HepG2 (cell line): ENCODE data around the gene SMOC1. TPM values are rescaled to one million over a fixed set of nuclear protein-coding genes. Genes with fewer than 3 reads are reported as not detected.

Source experiments
- AHDC1 ChIP-seq: sonication (generic); formaldehyde crosslinking; IDR thresholded peaks from 2 replicates; pipeline ENCODE4 v1.5.1; 2020; ENCODE audit warnings: mild to moderate bottlenecking, missing genetic modification reagents, borderline replicate concordance
- ARID2 ChIP-seq: sonication (generic); formaldehyde crosslinking; IDR thresholded peaks from 2 replicates; pipeline ENCODE4 v1.8.1; 2022; ENCODE audit warnings: mild to moderate bottlenecking, missing genetic modification reagents, borderline replicate concordance
- EED ChIP-seq: sonication (generic); formaldehyde crosslinking; IDR thresholded peaks from 2 replicates; pipeline ENCODE4 v1.5.0; 2020; ENCODE audit warnings: mild to moderate bottlenecking, missing genetic modification reagents
- HHEX ChIP-seq: IDR thresholded peaks from 2 replicates; pipeline ENCODE4 v1.6.1; 2016; ENCODE audit warnings: control low read depth
- HMG20A ChIP-seq: IDR thresholded peaks from 2 replicates; pipeline ENCODE4 v1.6.1; 2016; ENCODE audit warnings: borderline replicate concordance
- HOXA7 ChIP-seq: sonication (generic); formaldehyde crosslinking; IDR thresholded peaks from 2 replicates; pipeline ENCODE4 v1.8.1; 2022; ENCODE audit warnings: mild to moderate bottlenecking, missing genetic modification reagents, moderate library complexity
- MAZ ChIP-seq, 2 experiments: sonication (generic) in 1 of 2; formaldehyde crosslinking in 1 of 2; IDR thresholded peaks; 2 replicates each; pipeline versions ENCODE4 v1.5.0 to v1.6.1; 2012 to 2020; ENCODE audit warnings: low read depth in 2 of 2, mild to moderate bottlenecking in 2 of 2, borderline replicate concordance in 1 of 2, improper control_type of control experiment in 1 of 2, low read length in 1 of 2, missing genetic modification reagents in 1 of 2, moderate library complexity in 1 of 2
- MTA1 ChIP-seq: sonication (generic); formaldehyde crosslinking; IDR thresholded peaks from 2 replicates; pipeline ENCODE4 v1.4.0; 2020; ENCODE audit warnings: missing genetic modification reagents, mild to moderate bottlenecking, borderline replicate concordance
- PATZ1 ChIP-seq: sonication (generic); formaldehyde crosslinking; IDR thresholded peaks from 2 replicates; pipeline ENCODE4 v1.4.0; 2020; ENCODE audit warnings: missing genetic modification reagents
- ZNF124 ChIP-seq: sonication (generic); formaldehyde crosslinking; IDR thresholded peaks from 2 replicates; pipeline ENCODE4 v1.4.0; 2020; ENCODE audit warnings: missing genetic modification reagents
- ZNF317 ChIP-seq: sonication (generic); formaldehyde crosslinking; IDR thresholded peaks from 2 replicates; pipeline ENCODE4 v1.5.0; 2020; ENCODE audit warnings: mild to moderate bottlenecking, missing genetic modification reagents
- ZNF329 ChIP-seq: sonication (generic); formaldehyde crosslinking; IDR thresholded peaks from 2 replicates; pipeline ENCODE4 v1.9.0; 2021; ENCODE audit warnings: low read depth, mild to moderate bottlenecking, missing genetic modification reagents
- ZNF550 ChIP-seq: sonication (generic); formaldehyde crosslinking; IDR thresholded peaks from 2 replicates; pipeline ENCODE4 v1.4.0; 2020; ENCODE audit warnings: mild to moderate bottlenecking, missing genetic modification reagents, borderline replicate concordance
- polyA plus RNA-seq, 8 experiments: library from polyadenylated mRNA; depleted of rRNA in 3 of 8; stranded (reverse) in 7 of 8; unstranded in 1 of 8; fragments of >200 nt; fragmentation: Illumina TruSeq in 4 of 8; extraction: Trizol in 4 of 8; gene quantifications; 2 replicates each; pipeline versions ENCODE4 v1.2.1 to v1.2.3, GENCODE V29; 2011 to 2016; ENCODE audit warnings: low read depth in 4 of 8, missing spikeins in 1 of 8, mixed read lengths in 1 of 8; ENCODE audit not compliant: insufficient read depth in 1 of 8
- total RNA-seq, 5 experiments: library from RNA; depleted of rRNA; stranded (reverse); fragments of >200 nt; fragmentation: Illumina TruSeq; extraction: Trizol; gene quantifications; 2 replicates each; pipeline ENCODE4 v1.2.3, GENCODE V29; 2016; ENCODE audit warnings: low read depth in 1 of 5
- TF ChIP-seq, protein P1 (sequence below): IDR thresholded peaks from 2 replicates; pipeline ENCODE4 v1.4.0; 2020; ENCODE audit warnings: mild to moderate bottlenecking, missing genetic modification reagents
- TF ChIP-seq, protein P2 (sequence below): IDR thresholded peaks from 2 replicates; pipeline ENCODE4 v1.6.1; 2016; ENCODE audit warnings: mild to moderate bottlenecking

SMOC1 gene
- total and polyA plus RNA-seq, 2 of the 13 experiments (the other 11 are each of a cell fraction or from before 2014, with no cell fraction given) = 17.8 to 35.6 TPM

DNA sequence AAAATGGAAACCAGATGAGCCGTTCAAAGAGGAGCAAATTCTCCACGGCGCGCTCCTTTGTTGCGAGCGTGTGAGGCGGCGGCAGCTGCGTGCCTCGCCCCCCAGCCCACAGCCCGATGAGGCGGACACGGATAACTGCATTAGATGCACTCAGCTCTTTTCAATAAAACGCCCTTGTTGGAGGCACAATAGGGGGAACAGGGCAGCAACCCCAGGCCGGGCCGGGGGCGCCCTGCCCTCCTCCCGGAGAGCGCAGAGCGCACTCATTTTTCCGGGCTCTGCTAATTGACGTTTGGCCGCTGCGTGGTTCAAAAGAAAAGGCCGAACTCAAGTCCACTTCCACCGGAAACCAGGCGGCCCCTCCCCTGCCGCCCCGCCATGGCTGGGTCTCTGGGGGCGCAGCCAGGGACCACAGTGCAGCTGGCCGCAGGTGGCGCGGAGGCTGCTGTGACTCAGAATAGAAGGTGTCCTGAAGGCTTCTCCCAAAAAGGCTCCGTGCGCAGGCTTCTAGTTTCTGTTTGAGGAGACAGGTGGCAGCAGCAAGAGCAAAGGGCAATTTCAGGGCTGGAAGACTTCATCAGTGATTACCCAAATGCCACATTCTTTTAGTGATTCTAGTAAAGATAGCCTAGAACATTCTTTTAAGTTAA is 29.0 kb upstream of the SMOC1 start (continued):
- TF ChIP-seq, protein P1, sequence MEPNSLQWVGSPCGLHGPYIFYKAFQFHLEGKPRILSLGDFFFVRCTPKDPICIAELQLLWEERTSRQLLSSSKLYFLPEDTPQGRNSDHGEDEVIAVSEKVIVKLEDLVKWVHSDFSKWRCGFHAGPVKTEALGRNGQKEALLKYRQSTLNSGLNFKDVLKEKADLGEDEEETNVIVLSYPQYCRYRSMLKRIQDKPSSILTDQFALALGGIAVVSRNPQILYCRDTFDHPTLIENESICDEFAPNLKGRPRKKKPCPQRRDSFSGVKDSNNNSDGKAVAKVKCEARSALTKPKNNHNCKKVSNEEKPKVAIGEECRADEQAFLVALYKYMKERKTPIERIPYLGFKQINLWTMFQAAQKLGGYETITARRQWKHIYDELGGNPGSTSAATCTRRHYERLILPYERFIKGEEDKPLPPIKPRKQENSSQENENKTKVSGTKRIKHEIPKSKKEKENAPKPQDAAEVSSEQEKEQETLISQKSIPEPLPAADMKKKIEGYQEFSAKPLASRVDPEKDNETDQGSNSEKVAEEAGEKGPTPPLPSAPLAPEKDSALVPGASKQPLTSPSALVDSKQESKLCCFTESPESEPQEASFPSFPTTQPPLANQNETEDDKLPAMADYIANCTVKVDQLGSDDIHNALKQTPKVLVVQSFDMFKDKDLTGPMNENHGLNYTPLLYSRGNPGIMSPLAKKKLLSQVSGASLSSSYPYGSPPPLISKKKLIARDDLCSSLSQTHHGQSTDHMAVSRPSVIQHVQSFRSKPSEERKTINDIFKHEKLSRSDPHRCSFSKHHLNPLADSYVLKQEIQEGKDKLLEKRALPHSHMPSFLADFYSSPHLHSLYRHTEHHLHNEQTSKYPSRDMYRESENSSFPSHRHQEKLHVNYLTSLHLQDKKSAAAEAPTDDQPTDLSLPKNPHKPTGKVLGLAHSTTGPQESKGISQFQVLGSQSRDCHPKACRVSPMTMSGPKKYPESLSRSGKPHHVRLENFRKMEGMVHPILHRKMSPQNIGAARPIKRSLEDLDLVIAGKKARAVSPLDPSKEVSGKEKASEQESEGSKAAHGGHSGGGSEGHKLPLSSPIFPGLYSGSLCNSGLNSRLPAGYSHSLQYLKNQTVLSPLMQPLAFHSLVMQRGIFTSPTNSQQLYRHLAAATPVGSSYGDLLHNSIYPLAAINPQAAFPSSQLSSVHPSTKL (CRISPR knock-in tag) = peak; percentile 83
- TF ChIP-seq MTA1 (CRISPR knock-in tag) (peak; percentile 83; the same call in 1 of the 2 replicates), PATZ1 (peak; percentile 94), HHEX (CRISPR knock-in tag) (no peak), HMG20A (CRISPR knock-in tag) (0 out of 2 replicates have a peak, but pooled peaks have one; percentile 9), ZNF124 (CRISPR knock-in tag) (no peak), ZNF317 (CRISPR knock-in tag) (peak; percentile 71; the same call in 1 of the 2 replicates), ZNF329 (CRISPR knock-in tag) (no peak; the same call in 1 of the 2 replicates), AHDC1 (CRISPR knock-in tag) (peak; percentile 53; the same call in 1 of the 2 replicates), EED (CRISPR knock-in tag) (no peak), ARID2 (no peak), ZNF550 (CRISPR knock-in tag) (no peak), HOXA7 (CRISPR knock-in tag) (no peak), MAZ (IDR thresholded peaks at IDR 0.05; ENCODE audit: borderline replicate concordance, low read depth, low read length) (peak; percentile 83), MAZ (CRISPR knock-in tag; IDR thresholded peaks at IDR 0.05; ENCODE audit: low read depth) (no peak; the same call in 1 of the 2 replicates)
- TF ChIP-seq, protein P2, sequence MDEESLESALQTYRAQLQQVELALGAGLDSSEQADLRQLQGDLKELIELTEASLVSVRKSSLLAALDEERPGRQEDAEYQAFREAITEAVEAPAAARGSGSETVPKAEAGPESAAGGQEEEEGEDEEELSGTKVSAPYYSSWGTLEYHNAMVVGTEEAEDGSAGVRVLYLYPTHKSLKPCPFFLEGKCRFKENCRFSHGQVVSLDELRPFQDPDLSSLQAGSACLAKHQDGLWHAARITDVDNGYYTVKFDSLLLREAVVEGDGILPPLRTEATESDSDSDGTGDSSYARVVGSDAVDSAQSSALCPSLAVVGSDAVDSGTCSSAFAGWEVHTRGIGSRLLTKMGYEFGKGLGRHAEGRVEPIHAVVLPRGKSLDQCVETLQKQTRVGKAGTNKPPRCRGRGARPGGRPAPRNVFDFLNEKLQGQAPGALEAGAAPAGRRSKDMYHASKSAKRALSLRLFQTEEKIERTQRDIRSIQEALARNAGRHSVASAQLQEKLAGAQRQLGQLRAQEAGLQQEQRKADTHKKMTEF (CRISPR knock-in tag) = peak; percentile 88
